Fibroblast of lung (primary cell): ENCODE measurements around the gene CLINT1. TPM values are rescaled to one million over a fixed set of nuclear protein-coding genes. Genes with fewer than 3 reads are reported as not detected.

Experiments
- DNase-seq, 2 donors: peaks; one replicate each; pipeline versions ENCODE4 v3.0.0 to v3.0.0-alpha.2; 2010; ENCODE audit warnings: low read depth in 2 of 2
- H2AFZ ChIP-seq: 2 replicates; pipeline ENCODE4 v1.5.1; 2012; ENCODE audit warnings: low read length, control low read depth, inconsistent platforms
- H3K27ac ChIP-seq: 2 replicates; pipeline ENCODE4 v1.5.1; 2011; ENCODE audit warnings: low read length, control low read depth; ENCODE audit not compliant: insufficient read depth
- H3K27me3 ChIP-seq: 2 replicates; pipeline ENCODE4 v1.5.1; 2011; ENCODE audit warnings: mild to moderate bottlenecking, low read length; ENCODE audit not compliant: control insufficient read depth, insufficient read depth
- H3K36me3 ChIP-seq: 2 replicates; pipeline ENCODE4 v1.5.1; 2011; ENCODE audit warnings: low read length; ENCODE audit not compliant: control insufficient read depth, insufficient read depth
- H3K4me1 ChIP-seq: 2 replicates; pipeline ENCODE4 v1.5.1; 2011; ENCODE audit warnings: low read length; ENCODE audit not compliant: control insufficient read depth, insufficient read depth; ENCODE audit errors: extremely low read depth
- H3K4me2 ChIP-seq: 2 replicates; pipeline ENCODE4 v1.5.1; 2011; ENCODE audit warnings: low read length, control low read depth; ENCODE audit not compliant: insufficient read depth; ENCODE audit errors: extremely low read depth
- H3K4me3 ChIP-seq, 4 experiments: fragments of 200-600 bp in 1 of 4; sonication (generic) in 1 of 4; replicated peaks in 1 of 4; 2 replicates each; pipeline ENCODE4 v1.5.1; 2011 to 2016; ENCODE audit warnings: low read length in 4 of 4, low read depth in 3 of 4, mild to moderate bottlenecking in 3 of 4, control low read depth in 2 of 4, inconsistent platforms in 1 of 4, mixed read lengths in 1 of 4; ENCODE audit not compliant: insufficient read depth in 1 of 4; ENCODE audit errors: control extremely low read depth in 1 of 4
- H3K79me2 ChIP-seq: 2 replicates; pipeline ENCODE4 v1.5.1; 2012; ENCODE audit warnings: mild to moderate bottlenecking, low read length, inconsistent platforms; ENCODE audit not compliant: control insufficient read depth, insufficient read depth
- H3K9ac ChIP-seq: 2 replicates; pipeline ENCODE4 v1.5.1; 2011; ENCODE audit warnings: mild to moderate bottlenecking, low read length, control low read depth; ENCODE audit not compliant: insufficient read depth
- H3K9me3 ChIP-seq: 2 replicates; pipeline ENCODE4 v1.5.1; 2012; ENCODE audit warnings: low read depth, low read length; ENCODE audit not compliant: control insufficient read depth, insufficient read depth
- H4K20me1 ChIP-seq: 2 replicates; pipeline ENCODE4 v1.5.1; 2011; ENCODE audit warnings: low read length; ENCODE audit not compliant: control insufficient read depth, insufficient read depth; ENCODE audit errors: extremely low read depth
- EZH2 ChIP-seq: IDR thresholded peaks from 2 replicates; pipeline ENCODE4 v1.5.1; 2012; ENCODE audit warnings: low read length, control low read depth, mild to moderate bottlenecking; ENCODE audit errors: missing control alignments
- polyA plus RNA-seq, 2 donors: library from polyadenylated mRNA; depleted of rRNA in 1 of 2; stranded (reverse) in 1 of 2; unstranded in 1 of 2; fragments of >200 nt; gene quantifications; 2 replicates each; pipeline ENCODE4 v1.2.1, GENCODE V29; 2011 to 2012; ENCODE audit warnings: missing spikeins in 1 of 2
- total RNA-seq: library from RNA; depleted of rRNA; stranded (reverse); fragments of >200 nt; gene quantifications from 2 replicates; pipeline ENCODE4 v1.2.1, GENCODE V29; 2014
- TF ChIP-seq, protein P1 (sequence below), 2 donors: IDR thresholded peaks in 1 of 2; conservative IDR thresholded peaks in 1 of 2; 1 replicate in 1 of 2; 2 replicates in 1 of 2; pipeline ENCODE4 v1.5.1; 2011 to 2012; ENCODE audit warnings: low read length in 2 of 2, control low read depth in 1 of 2, inconsistent platforms in 1 of 2, low read depth in 1 of 2, mild to moderate bottlenecking in 1 of 2

CLINT1 gene
- total and polyA plus RNA-seq, 2 donors (not counting 1 experiment from before 2014, with no cell fraction given) = 82.4 to 99.0 TPM

- Histone ChIP-seq H3K79me2 (peaks cover 31% of the 10 kb centered on the region), H3K4me2 (no peak overlapping the region), H2AFZ (no peak overlapping the region), H3K4me1 (peaks cover 8% of the 10 kb centered on the region), H3K27me3 (no peaks in the 10 kb centered on the region), H3K9ac (no peak overlapping the region), H4K20me1 (peaks cover 3% of the 10 kb centered on the region), H3K9me3 (no peaks in the 10 kb centered on the region), H3K27ac (no peak overlapping the region), H3K4me3 (no peak overlapping the region), H3K36me3 (peaks cover 1% of the 10 kb centered on the region)
- TF ChIP-seq EZH2 = no peak
- TF ChIP-seq, protein P1, sequence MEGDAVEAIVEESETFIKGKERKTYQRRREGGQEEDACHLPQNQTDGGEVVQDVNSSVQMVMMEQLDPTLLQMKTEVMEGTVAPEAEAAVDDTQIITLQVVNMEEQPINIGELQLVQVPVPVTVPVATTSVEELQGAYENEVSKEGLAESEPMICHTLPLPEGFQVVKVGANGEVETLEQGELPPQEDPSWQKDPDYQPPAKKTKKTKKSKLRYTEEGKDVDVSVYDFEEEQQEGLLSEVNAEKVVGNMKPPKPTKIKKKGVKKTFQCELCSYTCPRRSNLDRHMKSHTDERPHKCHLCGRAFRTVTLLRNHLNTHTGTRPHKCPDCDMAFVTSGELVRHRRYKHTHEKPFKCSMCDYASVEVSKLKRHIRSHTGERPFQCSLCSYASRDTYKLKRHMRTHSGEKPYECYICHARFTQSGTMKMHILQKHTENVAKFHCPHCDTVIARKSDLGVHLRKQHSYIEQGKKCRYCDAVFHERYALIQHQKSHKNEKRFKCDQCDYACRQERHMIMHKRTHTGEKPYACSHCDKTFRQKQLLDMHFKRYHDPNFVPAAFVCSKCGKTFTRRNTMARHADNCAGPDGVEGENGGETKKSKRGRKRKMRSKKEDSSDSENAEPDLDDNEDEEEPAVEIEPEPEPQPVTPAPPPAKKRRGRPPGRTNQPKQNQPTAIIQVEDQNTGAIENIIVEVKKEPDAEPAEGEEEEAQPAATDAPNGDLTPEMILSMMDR (conservative IDR thresholded peaks at IDR 0.05 in 1 of 2, IDR thresholded peaks at IDR 0.05 in 1 of 2; ENCODE audit: low read depth in 1 of 2, low read length in 2 of 2) = peak in 1 of 2 donors; percentile 43
- DNase-seq = no peak
Observed at GRCh38 chr5:157828944-157829639, 29.9 kb downstream of the CLINT1 start.

GRCh38 chr5:157828105-157828943, 30.6 kb downstream of the CLINT1 start:
- Histone ChIP-seq H3K27me3 (no peaks in the 10 kb centered on the region), H3K9me3 (no peaks in the 10 kb centered on the region), H3K79me2 (peaks cover 29% of the 10 kb centered on the region), H3K4me1 (peaks cover 8% of the 10 kb centered on the region), H3K4me3 (no peak overlapping the region), H2AFZ (no peak overlapping the region), H3K36me3 (peaks cover 1% of the 10 kb centered on the region), H4K20me1 (peaks cover 3% of the 10 kb centered on the region), H3K4me2 (peak overlapping the region; percentile 25), H3K9ac (no peak overlapping the region), H3K27ac (no peak overlapping the region)
- DNase-seq = peak; percentile 14 to 17
- TF ChIP-seq, protein P1 (conservative IDR thresholded peaks at IDR 0.05 in 1 of 2, IDR thresholded peaks at IDR 0.05 in 1 of 2; ENCODE audit: low read depth in 1 of 2, low read length in 2 of 2) = no peak
- no peak for TF ChIP-seq EZH2

GRCh38 chr5:157827423-157827822, 31.5 kb downstream of the CLINT1 start:
- Histone ChIP-seq H3K9me3 (no peaks in the 10 kb centered on the region), H3K79me2 (peaks cover 24% of the 10 kb centered on the region), H3K4me1 (peaks cover 10% of the 10 kb centered on the region), H3K4me3 (no peak overlapping the region), H3K27me3 (no peaks in the 10 kb centered on the region), H3K9ac (no peak overlapping the region), H4K20me1 (peaks cover 5% of the 10 kb centered on the region), H3K36me3 (peaks cover 1% of the 10 kb centered on the region), H2AFZ (no peak overlapping the region), H3K27ac (no peak overlapping the region), H3K4me2 (peak overlapping the region; percentile 35)
- peak; percentile 54 to 56 for DNase-seq
- TF ChIP-seq, protein P1 (conservative IDR thresholded peaks at IDR 0.05 in 1 of 2, IDR thresholded peaks at IDR 0.05 in 1 of 2; ENCODE audit: low read depth in 1 of 2, low read length in 2 of 2) = no peak
- no peak for TF ChIP-seq EZH2
